ENCODE data around the gene SPIRE1.
"Not testable (repeated sequence)": the region's sequence is repeated elsewhere in the genome, so short reads cannot be mapped to it uniquely, and the experiment has no call there.

The SPIRE1 gene

DNA sequence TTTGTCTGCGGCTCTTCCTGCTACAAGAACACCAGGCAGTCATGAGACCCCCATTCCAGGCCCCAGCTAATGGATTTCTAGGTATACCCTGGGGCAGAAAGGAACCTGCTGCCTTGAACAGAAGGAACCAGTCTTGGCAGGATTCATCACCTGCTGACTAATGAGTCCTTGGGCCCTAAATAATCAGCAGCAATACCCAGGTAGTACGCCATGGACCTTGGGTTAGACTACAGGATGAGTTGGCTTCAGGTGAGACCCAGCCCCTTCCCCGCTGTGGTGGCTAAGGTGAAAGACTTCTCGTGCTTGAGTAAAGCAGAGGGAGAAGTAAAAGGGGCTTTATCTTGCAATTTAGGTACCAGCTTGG is 105.0 kb downstream of the SPIRE1 start:
- no peak for DNase-seq (ENCODE audit: low read depth)

DNA sequence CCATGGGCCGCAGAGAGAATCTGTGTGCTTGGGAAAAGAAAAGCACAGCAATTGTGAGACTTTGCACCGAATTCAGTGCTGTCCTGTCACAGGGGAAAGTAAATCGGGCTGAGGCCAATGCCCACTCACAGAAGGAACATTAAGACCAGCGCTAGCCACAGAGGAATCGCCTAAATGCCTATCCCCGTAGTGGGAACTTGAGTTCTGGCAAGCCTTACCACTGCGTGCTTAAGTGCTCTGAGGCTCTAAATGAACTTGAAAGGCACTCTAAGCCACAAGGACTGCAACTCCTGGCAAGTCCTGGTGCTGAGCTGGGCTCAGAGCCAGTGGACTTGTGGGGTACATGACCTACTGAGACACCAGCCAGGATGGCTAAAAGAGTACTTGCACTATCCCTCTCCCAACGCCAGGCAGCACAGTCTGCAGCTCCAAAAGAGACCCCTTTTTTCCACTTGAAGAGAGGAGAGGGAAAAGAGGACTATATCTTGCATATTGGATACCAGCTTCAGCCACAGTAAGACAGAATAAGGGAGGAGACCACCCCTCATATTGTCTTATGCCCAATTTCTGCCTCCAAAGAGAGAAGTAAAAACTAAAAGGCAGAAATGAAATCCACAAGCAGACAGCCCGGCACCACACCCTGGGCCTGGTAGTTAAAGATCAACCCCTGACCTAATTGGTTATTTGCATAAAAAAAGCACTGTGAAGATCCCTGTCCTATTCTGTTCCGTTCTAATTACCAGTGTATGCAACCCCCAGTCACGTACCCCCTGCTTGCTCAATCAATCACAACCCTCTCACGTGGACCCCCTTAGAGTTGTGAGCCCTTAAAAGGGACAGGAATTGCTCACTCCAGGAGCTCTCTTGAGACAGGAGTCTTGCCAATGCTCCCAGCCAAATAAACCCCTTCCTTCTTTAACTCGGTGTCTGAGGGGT is 105.7 kb downstream of the SPIRE1 start:
- DNase-seq (ENCODE audit: low read depth), result not testable (repeated sequence)

DNA sequence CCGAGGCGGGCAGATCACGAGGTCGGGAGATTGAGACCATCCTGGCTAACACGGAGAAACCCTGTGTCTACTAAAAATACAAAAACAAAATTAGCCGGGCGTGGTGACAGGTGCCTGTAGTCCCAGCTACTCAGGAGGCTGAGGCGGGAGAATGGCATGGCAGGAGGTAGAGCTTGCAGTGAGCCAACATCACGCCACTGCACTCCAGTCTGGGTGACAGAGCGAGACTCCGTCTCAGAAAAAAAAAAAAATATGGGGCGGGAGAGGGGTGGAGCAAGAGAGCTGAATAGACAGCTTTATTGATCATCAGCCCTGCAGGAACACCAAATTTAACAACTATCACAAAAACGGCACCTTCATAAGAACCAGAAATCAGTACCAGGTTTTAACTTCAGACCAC is 106.4 kb downstream of the SPIRE1 start:
- DNase-seq (ENCODE audit: low read depth), result not testable (repeated sequence)

DNA sequence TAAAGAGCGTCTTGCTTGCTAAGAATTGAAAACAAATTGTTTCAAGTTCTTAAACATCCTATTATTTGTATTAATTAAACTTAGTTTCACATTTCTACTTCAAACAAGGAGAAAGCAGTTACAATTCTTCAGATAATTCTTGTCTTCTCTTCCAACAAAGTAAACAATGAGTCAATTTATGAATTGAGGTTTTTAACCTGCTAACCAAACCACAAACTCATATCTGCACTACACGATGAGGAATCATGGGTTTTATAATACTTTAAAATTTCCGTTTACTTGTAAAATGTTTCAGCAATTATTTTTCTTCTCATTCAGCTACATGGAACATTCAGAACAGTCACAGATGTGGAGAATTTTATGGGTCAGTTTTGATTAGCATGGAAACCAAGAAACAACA is 114.2 kb downstream of the SPIRE1 start:
- DNase-seq (ENCODE audit: low read depth), result no peak

DNA sequence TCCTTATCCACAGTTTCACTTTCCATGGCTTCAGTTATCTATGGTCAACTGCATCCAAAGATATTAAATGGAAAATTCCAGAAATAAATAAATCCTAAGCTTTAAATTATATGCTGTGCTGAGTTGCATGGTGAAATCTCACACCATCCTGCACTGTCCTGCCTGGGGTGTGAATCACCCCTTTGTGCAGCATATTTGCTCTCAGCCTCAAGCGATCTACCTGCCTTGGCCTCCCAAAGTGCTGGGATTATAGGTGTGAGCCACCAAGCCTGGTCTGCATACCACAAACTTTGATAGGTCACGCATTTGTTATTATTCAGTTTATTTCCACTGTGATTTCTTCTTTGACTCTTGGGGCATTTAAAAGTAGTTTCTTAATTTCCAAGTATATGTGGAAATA is 117.2 kb downstream of the SPIRE1 start:
- DNase-seq (ENCODE audit: low read depth), result no peak

DNA sequence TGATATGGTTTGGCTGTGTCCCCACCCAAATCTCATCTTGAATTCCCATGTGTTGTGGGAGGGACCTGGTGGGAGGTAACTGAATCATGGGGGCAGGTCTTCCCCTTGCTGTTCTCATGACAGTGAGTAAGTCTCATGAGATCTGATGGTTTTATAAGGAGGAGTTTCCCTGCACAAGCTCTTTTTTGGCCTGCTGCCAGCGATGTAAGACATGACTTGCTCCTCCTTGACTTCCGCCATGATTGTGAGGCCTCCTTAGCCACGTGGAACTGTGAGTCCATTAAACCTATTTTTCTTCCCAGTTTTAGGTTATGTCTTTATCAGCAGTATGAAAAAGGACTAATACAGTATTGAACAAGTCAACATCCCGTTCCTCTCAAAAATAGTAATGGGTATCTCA is 118.7 kb downstream of the SPIRE1 start:
- DNase-seq (ENCODE audit: low read depth), result not testable (repeated sequence)

DNA sequence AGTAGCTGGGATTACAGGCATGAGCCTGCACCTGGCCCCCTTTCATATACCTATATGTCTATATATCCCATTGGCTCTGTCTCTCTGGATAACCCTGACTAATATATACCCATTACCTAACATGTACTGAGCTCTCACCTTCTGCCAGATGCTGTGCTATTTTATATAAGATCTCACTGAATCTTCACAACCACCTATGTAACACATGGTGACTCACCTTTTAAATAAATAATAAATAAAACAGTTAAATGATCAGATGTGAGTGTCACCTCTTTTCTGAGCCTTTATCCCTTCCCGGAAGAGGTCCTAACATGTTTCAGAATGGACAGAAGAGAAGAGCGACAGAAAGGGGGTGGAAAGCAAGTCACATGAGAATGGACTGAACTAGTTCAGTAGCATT is 123.1 kb downstream of the SPIRE1 start:
- no peak for DNase-seq (ENCODE audit: low read depth)

DNA sequence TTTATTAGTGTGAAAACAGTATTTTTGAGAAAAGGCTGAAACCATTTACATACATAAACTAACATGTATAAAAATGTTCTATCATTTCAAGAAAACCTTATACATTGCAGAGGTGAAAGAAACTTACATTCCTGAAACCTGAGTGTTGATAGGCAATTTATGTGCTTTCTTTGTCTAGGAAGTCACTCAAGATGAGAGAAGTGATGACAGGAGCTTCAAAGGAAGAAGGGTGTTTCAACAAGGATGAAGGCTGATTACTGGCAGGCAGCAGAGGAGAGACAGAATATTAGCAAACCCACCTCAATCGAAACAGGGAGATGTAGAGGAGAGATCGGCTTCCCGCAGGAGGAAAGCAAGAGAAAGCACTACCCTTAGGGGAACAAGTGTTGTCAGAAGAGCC is 125.2 kb downstream of the SPIRE1 start:
- DNase-seq (ENCODE audit: low read depth), result no peak

DNA sequence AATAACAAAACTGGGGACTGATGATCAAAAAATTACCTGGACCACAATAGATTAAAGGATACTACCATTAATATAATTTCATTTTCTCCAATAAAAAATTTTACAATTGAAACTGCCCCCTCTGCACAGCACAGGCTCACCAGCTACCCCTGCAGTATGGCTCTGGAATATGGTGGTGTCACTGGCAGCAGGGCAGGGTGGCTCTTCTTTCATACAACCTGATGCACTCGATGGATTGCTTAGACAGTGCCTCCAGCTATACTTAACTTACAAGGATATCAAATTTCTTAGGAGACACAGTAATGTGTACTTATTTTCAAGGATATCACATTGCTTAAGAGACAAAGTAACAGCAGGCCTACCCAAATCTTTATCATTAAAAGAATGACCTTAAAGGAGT is 126.2 kb downstream of the SPIRE1 start:
- no peak for DNase-seq (ENCODE audit: low read depth)

DNA sequence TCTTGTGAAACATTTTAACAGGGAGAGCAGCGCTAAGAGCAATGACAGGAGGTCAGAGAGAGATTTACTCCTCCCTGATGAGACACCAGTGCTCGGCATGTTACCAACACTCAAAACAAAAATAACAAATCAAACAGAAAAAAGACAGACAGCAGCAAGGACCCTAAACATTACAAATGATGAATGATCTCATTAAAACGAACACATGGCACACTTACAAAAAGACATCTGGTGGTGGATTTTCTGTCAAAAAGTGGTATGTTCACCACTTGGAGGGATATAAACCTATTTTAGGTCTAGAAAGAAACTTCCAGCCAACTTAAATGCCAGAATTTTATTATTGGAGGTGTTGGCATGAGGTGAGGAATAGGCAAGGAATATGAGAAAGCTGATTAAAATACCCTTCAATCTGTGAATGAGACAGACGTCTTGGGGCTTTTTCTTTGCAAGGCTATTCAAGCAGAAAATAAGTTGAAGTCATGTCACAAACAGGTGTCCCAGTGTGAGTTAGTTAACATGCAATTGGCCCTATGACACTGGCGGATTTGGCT is 137.4 kb downstream of the SPIRE1 start:
- DNase-seq (ENCODE audit: low read depth), result no peak

DNA sequence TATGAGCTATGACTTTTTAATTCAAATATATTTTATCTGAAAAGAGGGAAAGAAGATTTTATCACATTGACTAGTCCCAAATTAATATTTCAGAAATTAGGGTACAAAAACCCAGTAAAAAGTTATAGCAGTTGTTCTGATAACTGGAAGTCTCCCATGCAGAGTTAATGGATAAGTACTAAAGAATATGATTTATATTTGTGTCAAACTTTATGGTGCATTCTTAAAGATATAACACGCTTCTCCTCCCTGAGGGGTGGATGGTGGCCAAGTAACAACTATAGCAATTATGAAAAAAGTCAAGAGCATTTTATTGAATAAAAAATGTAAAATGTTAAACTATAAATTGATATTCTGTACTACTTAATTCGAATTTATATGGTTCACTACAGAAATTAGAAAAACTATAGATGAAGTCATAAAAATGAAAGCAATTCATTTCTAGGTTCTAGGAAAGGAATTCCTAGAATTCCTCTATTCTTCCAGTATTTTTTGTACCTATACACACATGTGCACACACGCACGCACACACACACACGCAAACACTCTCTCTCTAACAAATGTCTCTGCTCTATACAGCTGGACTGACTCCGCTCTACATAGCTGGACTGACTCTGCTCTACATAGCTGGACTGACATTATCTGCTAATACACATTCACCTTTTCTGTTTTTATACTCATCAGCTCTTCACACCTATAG is 138.9 kb downstream of the SPIRE1 start:
- no peak for DNase-seq (ENCODE audit: low read depth)

DNA sequence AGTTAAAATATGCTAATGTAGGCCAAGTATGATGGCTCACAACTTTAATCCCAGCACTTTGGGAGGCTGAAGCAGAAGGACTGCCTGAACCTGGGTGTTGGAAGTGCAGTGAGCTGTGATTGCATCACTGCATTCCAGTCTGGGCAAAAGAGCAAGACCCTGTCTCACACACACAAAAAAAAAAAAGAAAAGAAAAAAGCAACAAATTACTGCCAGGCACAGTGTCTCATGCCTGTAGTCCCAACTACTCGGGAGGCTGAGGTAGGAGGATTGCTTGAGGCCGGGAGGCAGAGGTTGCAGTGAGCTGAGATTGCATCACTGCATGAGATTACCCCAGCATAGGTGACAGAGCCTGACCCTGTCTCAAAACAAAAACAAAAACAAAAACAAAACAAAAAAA is 139.6 kb downstream of the SPIRE1 start:
- DNase-seq (ENCODE audit: low read depth), result no peak

DNA sequence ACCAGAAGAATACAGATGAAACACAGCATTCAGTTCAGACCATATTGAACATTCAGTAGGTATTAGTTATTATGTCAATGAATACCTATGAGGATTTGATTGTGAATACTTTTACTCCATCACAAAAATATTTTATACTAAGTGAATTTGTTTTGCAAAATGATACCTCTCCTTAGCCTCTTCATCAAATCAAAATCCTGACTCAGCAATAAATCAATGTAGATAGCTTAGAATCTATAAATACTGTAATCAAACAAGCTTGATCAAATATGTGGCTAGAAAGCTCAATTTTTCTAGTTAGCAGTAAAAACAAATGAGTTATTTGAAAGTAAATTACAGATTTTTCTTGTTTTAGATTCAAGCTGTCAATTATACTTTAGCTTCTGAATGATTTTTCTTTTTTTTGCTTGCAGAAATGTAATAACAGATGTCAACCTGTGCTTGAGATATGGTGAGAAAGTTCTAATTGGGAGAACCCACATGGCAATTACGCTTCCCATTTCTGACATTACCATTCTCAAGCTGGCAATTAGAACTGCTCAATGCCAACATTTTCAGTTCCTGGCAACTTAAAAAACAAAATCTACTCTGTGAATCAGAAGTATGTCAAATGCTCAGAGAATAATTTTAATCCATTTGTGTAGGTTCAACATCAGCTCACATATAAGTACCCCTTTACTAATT is 140.6 kb downstream of the SPIRE1 start:
- no peak for DNase-seq (ENCODE audit: low read depth)

DNA sequence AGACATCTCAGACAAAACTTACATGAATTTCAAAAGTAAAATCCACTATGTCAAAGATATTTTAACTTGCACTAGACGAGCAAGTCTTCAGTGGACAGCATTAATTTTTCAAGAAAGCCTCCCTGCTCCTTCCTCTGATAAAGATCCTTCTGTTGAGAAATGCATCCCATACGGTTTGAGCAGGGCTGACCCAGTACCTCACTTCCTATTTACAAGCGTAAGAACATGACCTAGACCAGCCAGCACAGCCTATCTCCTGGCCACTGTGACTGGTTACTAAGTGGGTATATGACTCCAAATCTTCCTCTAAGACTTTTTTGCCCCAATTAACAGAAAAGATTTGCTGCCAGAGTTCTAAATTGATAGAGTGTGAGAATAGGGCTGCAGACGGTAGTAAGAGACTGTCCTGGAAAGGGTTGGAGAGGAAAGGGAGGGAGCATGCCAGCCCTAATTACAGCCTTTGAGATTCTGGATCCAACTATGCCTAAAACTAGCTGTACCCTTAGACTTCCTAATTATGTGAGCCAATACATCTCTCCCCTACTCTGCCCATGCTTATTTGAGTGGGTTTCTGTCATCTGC is 141.8 kb downstream of the SPIRE1 start:
- no peak for DNase-seq (ENCODE audit: low read depth)

DNA sequence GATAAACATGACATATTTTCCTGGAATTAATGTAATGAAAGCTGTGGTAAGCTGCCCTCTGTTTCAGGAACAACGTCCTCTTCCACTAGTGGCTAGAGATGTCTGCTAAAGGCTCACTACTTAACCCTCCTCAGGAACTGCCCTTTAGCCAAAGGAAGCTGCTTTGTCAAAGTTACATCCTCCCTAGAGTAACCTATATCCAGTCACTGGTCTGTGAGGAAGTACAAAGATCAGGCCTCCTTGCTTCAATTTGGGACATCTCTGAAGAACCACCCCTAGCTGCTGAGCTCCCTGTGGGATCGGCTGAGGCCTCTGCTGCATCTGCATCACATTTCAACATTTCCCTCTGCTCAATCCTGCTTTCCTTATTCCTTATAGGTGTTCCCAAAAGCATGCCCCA is 142.4 kb downstream of the SPIRE1 start:
- no peak for DNase-seq (ENCODE audit: low read depth)

DNA sequence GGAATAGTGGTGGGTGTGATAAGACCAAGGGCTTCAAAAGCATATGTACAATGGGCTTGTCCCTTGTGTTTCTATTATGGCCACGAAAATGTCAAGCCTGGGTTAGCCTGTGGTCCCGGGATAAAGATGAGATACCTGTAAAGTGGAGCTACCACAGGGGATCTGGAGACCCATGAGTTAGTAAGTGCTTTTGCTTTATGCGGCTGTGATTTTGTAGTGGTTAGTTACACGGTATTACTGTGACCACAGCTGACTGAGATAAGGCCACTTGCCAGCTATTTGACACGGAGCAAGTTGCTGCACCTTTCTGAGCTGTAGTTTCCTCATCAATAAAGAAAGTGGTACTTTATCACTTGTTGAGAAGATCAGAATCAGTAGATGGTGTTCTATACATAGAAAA is 150.9 kb downstream of the SPIRE1 start:
- no peak for DNase-seq (ENCODE audit: low read depth)

DNA sequence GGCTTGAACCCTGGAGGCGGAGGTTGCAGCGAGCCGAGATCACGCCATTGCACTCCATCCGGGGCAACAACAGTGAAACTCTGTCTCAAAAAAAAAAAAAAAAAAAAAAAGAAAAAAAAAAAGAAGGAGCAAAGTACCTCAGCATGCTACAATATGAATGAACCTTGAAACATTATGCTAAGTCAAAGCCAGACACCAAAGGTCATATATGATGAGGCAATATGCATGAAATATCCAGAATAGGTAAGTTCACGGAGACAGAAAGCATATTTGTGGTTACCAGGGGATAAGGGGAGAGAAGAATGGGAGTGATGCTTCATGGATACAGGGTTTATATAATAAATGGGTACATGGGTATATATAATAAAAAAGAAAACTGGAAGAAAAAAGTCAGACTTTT is 156.9 kb downstream of the SPIRE1 start:
- no peak for DNase-seq (ENCODE audit: low read depth)

DNA sequence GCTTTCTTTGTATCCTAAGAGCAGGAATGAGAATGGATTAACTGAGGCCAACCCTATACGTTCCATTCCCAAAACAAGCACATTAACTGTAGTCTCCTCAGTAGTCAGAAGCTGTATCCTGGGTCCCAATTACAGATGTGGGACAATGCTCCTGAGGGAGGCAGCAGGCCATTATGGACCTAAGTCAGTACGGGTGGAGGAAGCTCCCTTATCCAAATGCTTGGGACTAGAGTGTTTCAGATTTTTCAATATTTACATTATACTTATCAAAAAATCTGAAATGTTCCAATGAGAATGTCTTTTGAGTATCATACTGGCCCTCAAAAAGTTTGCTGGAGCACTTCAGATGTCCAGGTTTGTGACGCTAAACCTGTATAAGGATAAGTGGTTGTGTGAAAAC is 160.1 kb downstream of the SPIRE1 start:
- no peak for DNase-seq (ENCODE audit: low read depth)

DNA sequence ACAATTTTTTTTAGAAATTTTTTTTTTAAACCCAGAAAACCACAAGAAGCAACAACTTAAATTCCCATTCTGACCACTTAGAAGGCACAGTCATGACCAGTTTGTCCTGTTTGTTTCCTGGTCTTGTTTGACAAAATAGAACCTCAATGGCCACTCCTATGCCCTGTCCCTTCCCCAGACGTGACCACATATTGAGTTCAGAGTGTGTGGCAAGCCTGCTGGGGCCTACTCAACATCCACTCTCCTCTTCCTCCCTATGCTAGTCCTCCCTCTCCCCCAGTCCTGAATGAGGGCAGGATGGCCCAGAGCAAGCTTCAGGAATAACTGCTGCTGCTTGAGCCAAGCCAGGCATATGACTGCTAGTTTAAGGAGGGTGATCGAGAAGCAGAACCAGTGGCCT is 160.6 kb downstream of the SPIRE1 start:
- no peak for DNase-seq (ENCODE audit: low read depth)

DNA sequence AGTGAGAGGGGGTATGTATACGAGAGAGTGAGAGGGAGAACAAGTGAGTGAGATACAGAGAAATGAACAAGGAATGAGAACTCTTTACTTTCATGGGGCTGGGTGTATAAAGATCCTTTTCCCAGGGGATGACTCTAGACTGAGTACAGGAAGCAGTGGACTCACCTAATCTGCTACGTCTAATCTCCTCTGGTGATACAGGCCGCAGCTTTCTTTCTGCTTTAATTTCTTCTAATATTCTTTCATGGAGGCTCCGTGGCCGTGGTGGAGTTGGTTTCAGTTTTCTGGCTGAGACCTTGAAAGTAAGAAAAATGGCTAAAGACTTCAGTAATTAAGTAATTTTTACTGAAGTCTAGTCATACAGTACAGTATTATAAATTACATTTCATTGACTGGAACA is 165.0 kb downstream of the SPIRE1 start:
- no peak for DNase-seq (ENCODE audit: low read depth)

DNA sequence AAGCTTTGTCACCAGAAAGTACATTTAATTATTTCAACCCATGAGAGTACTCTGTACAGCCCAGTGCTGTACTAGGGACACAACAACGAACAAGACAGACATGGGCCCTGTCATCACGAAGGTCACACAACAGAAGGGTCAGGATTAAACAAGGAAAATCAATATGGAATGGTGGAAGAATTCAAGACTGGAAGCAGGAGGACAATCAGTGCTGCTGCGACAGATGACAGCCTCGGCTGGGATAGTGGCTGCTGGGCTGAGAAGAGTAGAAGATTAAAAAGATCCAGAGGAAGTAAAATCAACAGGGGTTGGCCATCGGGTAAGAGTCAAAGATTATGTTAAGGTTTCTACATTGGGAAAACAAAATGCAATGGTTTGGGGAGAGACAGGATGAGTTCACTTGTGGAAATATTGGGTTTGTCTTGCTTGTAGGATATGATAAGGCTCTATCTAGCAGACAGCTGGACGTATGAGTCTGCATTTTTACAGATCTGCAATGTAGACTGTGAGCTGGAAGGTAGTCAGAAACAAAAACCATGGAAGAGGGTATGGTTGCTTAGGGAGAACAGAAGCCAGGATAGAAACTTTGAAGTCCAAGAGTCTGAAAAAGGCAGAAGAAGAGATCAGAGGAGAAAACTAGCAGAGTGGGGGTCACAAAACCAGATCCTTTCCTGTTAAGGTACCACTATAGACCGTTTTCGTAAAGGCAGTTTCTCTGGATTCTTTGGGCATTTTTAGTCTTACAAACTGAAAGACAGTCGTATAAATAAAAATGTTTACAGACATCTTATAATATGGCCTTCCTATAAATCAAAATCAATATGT is 166.1 kb downstream of the SPIRE1 start:
- no peak for DNase-seq (ENCODE audit: low read depth)
